NCI-H2196 treated with DMSO at 0.1 percent for 48 hours (cell line): ENCODE results near the gene TRERF1.
"Not testable (repeated sequence)": the region's sequence is repeated elsewhere in the genome, so short reads cannot be mapped to it uniquely, and the experiment has no call there.

Source experiments
- DNase-seq: peaks from one replicate; lab custom pipeline; 2025; ENCODE audit not compliant: unreplicated experiment; lab: John Stamatoyannopoulos, UW

Gene TRERF1

GRCh38 chr6:42339991-42340401, 111.7 kb downstream of the TRERF1 start:
- DNase-seq = no peak

- DNase-seq = no peak
Measured at GRCh38 chr6:42338744-42339222, 112.9 kb downstream of the TRERF1 start.

DNA sequence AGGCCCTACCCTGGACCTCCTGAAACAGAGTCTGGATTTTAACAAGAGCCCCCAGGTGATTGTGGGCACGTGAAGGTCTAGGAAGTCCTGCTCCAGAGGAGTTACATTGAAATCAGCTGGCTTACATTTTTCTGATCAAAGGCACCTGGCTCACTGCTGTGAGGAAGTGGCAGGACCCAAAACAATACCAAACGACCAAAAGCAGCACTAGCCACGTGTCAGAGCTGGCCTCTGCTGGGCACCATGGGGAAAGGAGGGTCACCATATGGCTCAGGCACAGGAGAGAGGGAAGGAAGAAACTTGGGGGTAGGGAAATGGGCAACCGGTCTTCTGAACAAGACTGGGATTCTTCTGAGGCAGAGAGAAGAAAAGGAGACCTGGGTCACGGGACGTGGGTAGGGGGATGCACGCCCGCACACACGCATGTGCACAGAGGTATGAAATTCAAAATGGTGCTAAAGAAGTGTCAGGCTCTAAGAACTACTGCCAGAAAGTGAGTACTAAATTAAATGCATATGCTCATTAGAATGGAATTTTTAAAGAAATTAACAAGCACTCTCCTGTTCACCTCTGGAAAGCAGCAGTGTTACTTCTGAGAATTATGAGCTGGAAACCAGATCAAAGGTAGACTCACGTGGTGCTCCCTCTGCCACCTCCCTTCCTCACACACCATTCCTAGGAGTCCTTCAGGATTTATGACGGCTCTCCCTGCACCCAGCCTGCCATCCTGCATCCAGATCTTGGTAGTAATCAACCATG, 113.6 kb downstream of the TRERF1 start:
- DNase-seq = no peak

- DNase-seq = no peak
Measured at GRCh38 chr6:42336431-42336830, 115.3 kb downstream of the TRERF1 start.

GRCh38 chr6:42335896-42336295, 115.8 kb downstream of the TRERF1 start:
- DNase-seq = no peak

DNA sequence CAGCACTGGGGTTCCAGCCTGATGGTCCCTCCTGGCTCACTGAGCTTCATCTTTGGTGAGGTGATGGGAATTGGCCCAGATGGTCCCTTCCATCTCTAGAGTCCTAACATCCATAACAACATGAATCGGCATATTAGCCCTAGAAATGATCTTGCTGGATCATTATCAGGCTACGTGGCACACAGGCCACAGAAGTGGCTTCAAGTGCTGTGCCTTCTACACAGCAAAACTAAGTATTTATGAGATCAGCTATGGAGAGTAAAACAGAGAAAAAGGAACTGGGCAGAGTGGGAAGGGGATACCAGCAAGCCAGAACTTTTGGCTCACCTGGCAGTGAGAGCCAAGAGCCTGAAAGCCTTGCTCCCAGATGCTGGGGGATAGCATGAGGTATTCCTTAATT, 116.9 kb downstream of the TRERF1 start:
- DNase-seq = no peak

- DNase-seq = no peak
Measured at GRCh38 chr6:42333612-42334011, 118.1 kb downstream of the TRERF1 start.

GRCh38 chr6:42332916-42333315, 118.8 kb downstream of the TRERF1 start:
- DNase-seq = no peak

DNA sequence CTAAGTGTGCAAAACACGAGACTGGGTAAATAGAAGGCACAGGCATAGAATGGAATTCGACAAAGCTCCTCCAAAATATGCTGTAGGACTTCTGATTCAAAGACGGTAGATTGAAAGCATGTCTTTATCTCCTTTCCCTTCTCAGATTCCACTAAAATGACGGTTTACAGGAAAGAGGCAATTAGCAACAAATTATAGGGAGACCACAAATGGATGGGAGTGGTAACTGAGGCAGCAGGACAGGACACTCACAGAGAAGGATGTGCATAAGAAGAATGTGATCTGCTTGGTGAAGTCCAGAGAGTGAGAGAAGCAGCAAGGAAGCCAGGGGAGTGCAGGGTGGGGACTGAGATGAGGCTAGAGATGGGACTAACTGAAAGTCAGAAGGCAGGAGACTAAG, 120.7 kb downstream of the TRERF1 start:
- no peak for DNase-seq

DNA sequence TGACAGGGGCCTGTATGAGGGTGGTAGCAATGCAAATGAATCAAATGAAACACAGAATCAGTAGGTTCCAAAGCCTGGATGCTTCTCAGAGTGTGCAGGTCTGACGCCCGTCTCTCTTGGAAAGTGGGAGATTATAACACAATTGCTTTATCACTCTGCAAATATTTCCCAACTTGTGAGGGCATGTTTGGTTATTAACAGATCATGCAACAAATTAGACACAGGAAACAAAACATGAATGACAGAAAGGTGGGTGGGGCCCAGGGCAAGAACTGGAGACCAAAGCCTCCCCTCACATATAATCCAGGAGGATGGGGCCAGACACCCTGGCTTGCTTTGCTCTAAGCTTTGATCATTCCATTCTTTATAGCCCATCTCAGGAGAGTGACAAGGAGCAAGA, 125.5 kb downstream of the TRERF1 start:
- no peak for DNase-seq

GRCh38 chr6:42324656-42325324, 126.9 kb downstream of the TRERF1 start:
- DNase-seq = not testable (repeated sequence)

DNA sequence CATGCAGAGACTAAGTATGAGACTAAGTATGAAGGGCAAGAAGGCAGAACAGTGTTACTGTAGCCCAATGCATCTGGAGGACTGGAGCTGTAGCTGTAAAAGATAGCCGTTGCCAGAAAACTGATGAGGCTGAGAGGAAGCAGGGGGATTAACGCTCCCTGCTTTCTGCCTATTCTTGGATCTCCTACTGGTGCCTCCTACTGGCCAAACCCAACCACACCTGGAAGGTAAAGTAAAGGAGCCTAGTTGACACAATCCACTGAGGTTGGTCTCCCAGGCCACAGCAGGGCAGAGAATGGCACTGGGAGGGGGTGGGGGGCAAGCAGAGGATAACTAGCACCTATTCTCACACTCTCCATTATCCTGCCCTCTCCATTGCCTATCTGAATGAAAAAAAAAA, 129.1 kb downstream of the TRERF1 start:
- no peak for DNase-seq

GRCh38 chr6:42321976-42322375, 129.8 kb downstream of the TRERF1 start:
- DNase-seq = no peak

DNA sequence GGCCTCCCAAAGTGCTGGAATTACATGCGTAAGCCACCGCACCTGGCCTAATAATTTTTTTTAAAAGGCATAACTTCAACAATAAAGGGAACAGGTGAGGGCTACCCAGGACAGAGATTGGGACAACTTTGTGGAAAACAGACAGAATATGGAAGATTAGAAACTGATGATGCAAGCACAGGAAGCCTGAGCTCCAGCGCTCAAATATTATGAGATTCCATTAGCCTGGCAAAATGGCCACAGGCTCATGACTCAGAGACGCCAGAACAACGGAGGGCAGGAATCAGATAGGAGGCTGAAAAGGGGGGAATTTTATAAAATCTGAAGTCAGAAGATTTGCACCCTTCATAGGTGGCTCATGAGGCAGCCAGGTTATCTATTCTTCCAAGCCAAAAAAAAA, 131.0 kb downstream of the TRERF1 start:
- no peak for DNase-seq

GRCh38 chr6:42318480-42318879, 133.2 kb downstream of the TRERF1 start:
- DNase-seq = no peak

- DNase-seq = no peak
Measured at GRCh38 chr6:42316981-42317380, 134.7 kb downstream of the TRERF1 start.

DNA sequence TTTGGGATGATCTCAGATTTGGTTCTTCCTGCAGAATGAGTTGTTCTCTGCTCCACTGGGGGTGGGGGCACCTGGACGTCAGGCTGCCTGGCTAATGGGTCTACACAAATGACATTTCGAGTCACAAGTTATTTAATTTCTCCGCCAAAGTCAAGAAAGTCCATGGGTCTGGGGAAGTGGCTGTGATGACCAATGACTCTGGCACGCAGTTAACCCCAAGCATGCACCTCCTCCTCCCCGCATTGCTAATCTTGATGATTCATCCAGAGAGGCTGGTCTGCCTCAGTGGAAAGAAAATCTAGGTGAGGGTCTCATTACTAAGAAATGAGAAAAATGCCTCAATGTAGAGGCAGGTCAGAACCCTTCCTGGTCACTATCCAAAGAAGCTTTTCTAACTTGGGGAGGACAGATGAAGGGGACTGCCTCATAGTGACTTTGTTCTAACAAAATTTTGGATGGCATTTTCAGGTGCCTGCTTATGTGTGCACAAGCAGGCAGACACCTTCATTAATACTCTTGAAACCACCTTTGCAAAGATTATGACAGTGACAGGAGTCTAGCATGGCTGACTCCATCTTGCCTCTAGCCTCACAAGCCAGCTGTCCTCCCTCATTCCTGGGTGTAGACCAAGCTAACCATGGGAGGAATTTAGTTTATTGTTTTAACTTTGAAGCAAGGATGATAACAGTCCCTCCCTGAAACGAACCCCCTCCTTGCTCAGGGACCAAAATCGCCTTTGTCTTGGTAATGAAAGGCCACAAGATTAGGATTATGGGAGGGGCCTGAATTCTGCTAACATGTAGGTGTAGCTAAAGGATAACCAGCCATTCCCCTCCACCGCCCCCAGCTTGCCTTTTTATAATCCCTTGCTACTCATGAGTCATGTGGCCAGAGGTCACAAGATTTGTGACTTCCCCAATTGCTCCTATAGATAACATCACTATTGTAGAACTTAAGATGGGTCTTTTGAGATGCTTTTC, 135.4 kb downstream of the TRERF1 start:
- DNase-seq = no peak

- no peak for DNase-seq
Measured at GRCh38 chr6:42315259-42315990, 136.3 kb downstream of the TRERF1 start.

- DNase-seq = no peak
Measured at GRCh38 chr6:42314571-42315258, 137.0 kb downstream of the TRERF1 start.

GRCh38 chr6:42313941-42314570, 137.7 kb downstream of the TRERF1 start:
- no peak for DNase-seq
